Sigmoid colon (tissue), 4 donors: Measurements from ENCODE around the gene DCTN3.

Source experiments
- EP300 ChIP-seq, 4 donors: sonication (generic); formaldehyde crosslinking; IDR thresholded peaks; one replicate each; pipeline ENCODE4 v1.6.1; 2017; ENCODE audit warnings: antibody characterized with exemption in 4 of 4
- POLR2AphosphoS5 ChIP-seq, 4 donors: sonication (generic); formaldehyde crosslinking; IDR thresholded peaks; one replicate each; pipeline ENCODE4 v1.6.1; 2017; ENCODE audit warnings: antibody characterized with exemption in 4 of 4

- no peak for TF ChIP-seq POLR2AphosphoS5 (IDR thresholded peaks at IDR 0.05)
- no peak for TF ChIP-seq EP300 (IDR thresholded peaks at IDR 0.05)
Observed at GRCh38 chr9:34635556-34635955, 15.3 kb upstream of the DCTN3 start.
